ENCODE data around the gene TAGLN.

TAGLN gene

GRCh38 chr11:117225553-117226170, 26.5 kb downstream of the TAGLN start:
- TF ChIP-seq ZC3H10 (CRISPR knock-in tag; IDR thresholded peaks at IDR 0.05) (no peak), OSR1 (CRISPR knock-in tag; IDR thresholded peaks at IDR 0.05) (no peak), ZNF70 (CRISPR knock-in tag; IDR thresholded peaks at IDR 0.05) (no peak), BACH2 (CRISPR knock-in tag; IDR thresholded peaks at IDR 0.05; ENCODE audit: borderline replicate concordance) (no peak), ZNF8 (CRISPR knock-in tag; IDR thresholded peaks at IDR 0.05) (no peak), ESRRG (CRISPR knock-in tag; IDR thresholded peaks at IDR 0.05) (no peak), RARB (CRISPR knock-in tag; IDR thresholded peaks at IDR 0.05) (no peak), TOX (CRISPR knock-in tag; IDR thresholded peaks at IDR 0.05; ENCODE audit: borderline replicate concordance) (no peak), ZNF565 (CRISPR knock-in tag; conservative IDR thresholded peaks at IDR 0.05; ENCODE audit: low read depth) (no peak), CSDC2 (CRISPR knock-in tag; IDR thresholded peaks at IDR 0.05) (no peak)
- TF ChIP-seq, protein P1, sequence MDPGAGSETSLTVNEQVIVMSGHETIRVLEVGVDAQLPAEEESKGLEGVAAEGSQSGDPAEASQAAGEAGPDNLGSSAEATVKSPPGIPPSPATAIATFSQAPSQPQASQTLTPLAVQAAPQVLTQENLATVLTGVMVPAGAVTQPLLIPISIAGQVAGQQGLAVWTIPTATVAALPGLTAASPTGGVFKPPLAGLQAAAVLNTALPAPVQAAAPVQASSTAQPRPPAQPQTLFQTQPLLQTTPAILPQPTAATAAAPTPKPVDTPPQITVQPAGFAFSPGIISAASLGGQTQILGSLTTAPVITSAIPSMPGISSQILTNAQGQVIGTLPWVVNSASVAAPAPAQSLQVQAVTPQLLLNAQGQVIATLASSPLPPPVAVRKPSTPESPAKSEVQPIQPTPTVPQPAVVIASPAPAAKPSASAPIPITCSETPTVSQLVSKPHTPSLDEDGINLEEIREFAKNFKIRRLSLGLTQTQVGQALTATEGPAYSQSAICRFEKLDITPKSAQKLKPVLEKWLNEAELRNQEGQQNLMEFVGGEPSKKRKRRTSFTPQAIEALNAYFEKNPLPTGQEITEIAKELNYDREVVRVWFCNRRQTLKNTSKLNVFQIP (CRISPR knock-in tag; IDR thresholded peaks at IDR 0.05; ENCODE audit: borderline replicate concordance, low read depth) = no peak
- ATAC-seq = no peak

DNA sequence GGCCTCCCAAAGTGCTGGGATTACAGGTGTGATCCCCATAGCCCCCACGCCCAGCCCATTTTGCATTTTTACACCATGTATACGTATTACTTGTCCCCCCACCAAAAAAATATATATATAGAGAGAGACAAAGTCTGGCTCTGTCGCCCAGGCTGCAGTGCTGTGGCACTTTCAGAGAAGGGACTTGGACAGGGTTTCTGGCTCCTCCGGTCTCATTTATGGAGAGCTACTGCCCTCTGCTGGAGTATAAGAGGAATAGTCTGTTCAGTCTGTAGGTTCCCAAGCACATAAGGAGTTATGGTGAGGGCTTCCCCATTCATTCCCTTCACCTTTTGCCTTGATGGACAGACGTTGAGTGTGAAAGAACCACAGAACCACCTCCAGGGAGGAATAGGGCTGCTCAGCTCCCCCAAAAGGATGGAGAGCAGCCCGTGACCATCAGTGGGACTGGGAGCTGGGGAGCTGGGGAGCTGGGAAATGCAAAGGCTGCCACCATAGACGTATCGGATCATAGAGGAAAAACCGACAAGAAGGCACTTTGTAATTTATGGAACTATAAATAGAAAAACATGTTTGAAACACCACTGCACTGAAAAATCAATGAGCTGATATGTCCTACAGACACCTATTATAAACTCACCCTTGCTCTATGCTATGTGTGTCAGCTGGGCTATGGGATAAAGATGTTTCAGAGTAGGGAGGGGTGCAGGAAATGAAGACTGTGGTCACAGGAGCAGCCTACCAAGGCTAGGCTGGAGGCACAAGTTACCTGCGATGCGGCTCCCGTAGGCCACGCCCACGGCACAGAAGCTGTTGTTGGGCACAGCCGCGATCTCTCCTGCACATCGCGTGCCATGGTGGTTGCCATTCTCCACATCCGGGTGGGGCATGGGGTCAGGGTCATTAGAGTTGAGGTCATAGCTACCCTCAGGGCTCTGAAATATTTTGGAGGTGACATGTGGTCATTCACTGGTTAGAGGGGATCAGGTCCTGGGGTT, 27.5 kb downstream of the TAGLN start:
- TF ChIP-seq, protein P2, sequence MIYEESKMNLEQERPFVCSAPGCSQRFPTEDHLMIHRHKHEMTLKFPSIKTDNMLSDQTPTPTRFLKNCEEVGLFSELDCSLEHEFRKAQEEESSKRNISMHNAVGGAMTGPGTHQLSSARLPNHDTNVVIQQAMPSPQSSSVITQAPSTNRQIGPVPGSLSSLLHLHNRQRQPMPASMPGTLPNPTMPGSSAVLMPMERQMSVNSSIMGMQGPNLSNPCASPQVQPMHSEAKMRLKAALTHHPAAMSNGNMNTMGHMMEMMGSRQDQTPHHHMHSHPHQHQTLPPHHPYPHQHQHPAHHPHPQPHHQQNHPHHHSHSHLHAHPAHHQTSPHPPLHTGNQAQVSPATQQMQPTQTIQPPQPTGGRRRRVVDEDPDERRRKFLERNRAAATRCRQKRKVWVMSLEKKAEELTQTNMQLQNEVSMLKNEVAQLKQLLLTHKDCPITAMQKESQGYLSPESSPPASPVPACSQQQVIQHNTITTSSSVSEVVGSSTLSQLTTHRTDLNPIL (CRISPR knock-in tag; IDR thresholded peaks at IDR 0.05; ENCODE audit: low read depth) = no peak
- no peak for TF ChIP-seq ISL1 (CRISPR knock-in tag; IDR thresholded peaks at IDR 0.05)
- TF ChIP-seq TOX (CRISPR knock-in tag; IDR thresholded peaks at IDR 0.05; ENCODE audit: borderline replicate concordance) = no peak
- TF ChIP-seq ARNTL (CRISPR knock-in tag; IDR thresholded peaks at IDR 0.05; ENCODE audit: borderline replicate concordance, low read depth) = no peak
- no peak for TF ChIP-seq TCF4 (CRISPR knock-in tag; IDR thresholded peaks at IDR 0.05; ENCODE audit: borderline replicate concordance)
- TF ChIP-seq, protein P1 (CRISPR knock-in tag; IDR thresholded peaks at IDR 0.05; ENCODE audit: borderline replicate concordance, low read depth) = no peak
- no peak for TF ChIP-seq ZFP3 (CRISPR knock-in tag; IDR thresholded peaks at IDR 0.05)
- no peak for TF ChIP-seq RARB (CRISPR knock-in tag; IDR thresholded peaks at IDR 0.05)
- ATAC-seq = peak; percentile 83

- ATAC-seq = no peak
- no peak for TF ChIP-seq ZNF8 (CRISPR knock-in tag; IDR thresholded peaks at IDR 0.05)
- TF ChIP-seq, protein P2 (CRISPR knock-in tag; IDR thresholded peaks at IDR 0.05; ENCODE audit: low read depth) = no peak
- TF ChIP-seq PATZ1 (CRISPR knock-in tag; IDR thresholded peaks at IDR 0.05; ENCODE audit: borderline replicate concordance) = no peak
- TF ChIP-seq ZNF565 (CRISPR knock-in tag; conservative IDR thresholded peaks at IDR 0.05; ENCODE audit: low read depth) = no peak
- TF ChIP-seq PPARA (CRISPR knock-in tag; IDR thresholded peaks at IDR 0.05; ENCODE audit: borderline replicate concordance) = no peak
- no peak for TF ChIP-seq ZC3H10 (CRISPR knock-in tag; IDR thresholded peaks at IDR 0.05)
- TF ChIP-seq ZFP3 (CRISPR knock-in tag; IDR thresholded peaks at IDR 0.05) = no peak
- no peak for TF ChIP-seq TSHZ2 (CRISPR knock-in tag; IDR thresholded peaks at IDR 0.05)
- no peak for TF ChIP-seq ISL1 (CRISPR knock-in tag; IDR thresholded peaks at IDR 0.05)
- TF ChIP-seq ARNTL (CRISPR knock-in tag; IDR thresholded peaks at IDR 0.05; ENCODE audit: borderline replicate concordance, low read depth) = no peak
- no peak for TF ChIP-seq ESRRG (CRISPR knock-in tag; IDR thresholded peaks at IDR 0.05)
- TF ChIP-seq ZFP30 (CRISPR knock-in tag; IDR thresholded peaks at IDR 0.05) = no peak
- TF ChIP-seq, protein P1 (CRISPR knock-in tag; IDR thresholded peaks at IDR 0.05; ENCODE audit: borderline replicate concordance, low read depth) = no peak
- TF ChIP-seq CSDC2 (CRISPR knock-in tag; IDR thresholded peaks at IDR 0.05) = no peak
- no peak for TF ChIP-seq RARB (CRISPR knock-in tag; IDR thresholded peaks at IDR 0.05)
- TF ChIP-seq TOX (CRISPR knock-in tag; IDR thresholded peaks at IDR 0.05; ENCODE audit: borderline replicate concordance) = no peak
- no peak for TF ChIP-seq SNAI2 (CRISPR knock-in tag; IDR thresholded peaks at IDR 0.05)
- TF ChIP-seq ZNF70 (CRISPR knock-in tag; IDR thresholded peaks at IDR 0.05) = no peak
- no peak for TF ChIP-seq TCF4 (CRISPR knock-in tag; IDR thresholded peaks at IDR 0.05; ENCODE audit: borderline replicate concordance)
- no peak for TF ChIP-seq OSR1 (CRISPR knock-in tag; IDR thresholded peaks at IDR 0.05)
These were observed 28.9 kb downstream of the TAGLN start for GRCh38 chr11:117228091-117228490.
